WTC11 (cell line): ENCODE data around the gene TSPAN17. TPM values are rescaled to one million over a fixed set of nuclear protein-coding genes. Genes with fewer than 3 reads are reported as not detected.

ENCODE experiments used
- ATAC-seq: fragments of 200-7000 bp; cut with Tn5 transposase; 2 replicates; pipeline ENCODE4 v1.10.0; 2021; ENCODE audit warnings: mild to moderate bottlenecking, moderate library complexity
- CTCF ChIA-PET: fragments of 300-600 bp; sonication (Branson Sonifier 250); formaldehyde crosslinking; loops from one replicate; lab custom pipeline; 2021; ENCODE audit warnings: antibody characterized with exemption; lab: Charles Lee
- POLR2A ChIA-PET: fragments of 350-600 bp; sonication (Branson Sonifier 250); formaldehyde crosslinking; loops from one replicate; lab custom pipeline; 2021; ENCODE audit warnings: antibody characterized with exemption; lab: Charles Lee
- DNase-seq: peaks from one replicate; pipeline ENCODE4 v3.0.0; 2021; ENCODE audit warnings: low spot score
- H3K27ac Mint-ChIP-seq: 2 replicates; pipeline ENCODE4 v1.8.0; 2021; ENCODE audit warnings: mixed read lengths
- H3K27me3 Mint-ChIP-seq: 2 replicates; pipeline ENCODE4 v1.8.0; 2021; ENCODE audit warnings: low read depth, mild to moderate bottlenecking, moderate library complexity, mixed read lengths
- H3K36me3 Mint-ChIP-seq: 2 replicates; pipeline ENCODE4 v1.8.0; 2021; ENCODE audit warnings: mixed read lengths
- H3K4me1 Mint-ChIP-seq: 2 replicates; pipeline ENCODE4 v1.8.0; 2022; ENCODE audit warnings: mixed read lengths
- H3K4me3 Mint-ChIP-seq: 2 replicates; pipeline ENCODE4 v1.8.0; 2021; ENCODE audit warnings: mild to moderate bottlenecking, moderate library complexity, mixed read lengths
- H3K9me3 Mint-ChIP-seq: 2 replicates; pipeline ENCODE4 v1.8.0; 2021; ENCODE audit warnings: mixed read lengths
- ESRRA ChIP-seq: sonication (generic); formaldehyde crosslinking; IDR thresholded peaks from 2 replicates; pipeline ENCODE4 v1.8.1; 2022; ENCODE audit warnings: mild to moderate bottlenecking, missing genetic modification reagents, borderline replicate concordance
- FOXJ3 ChIP-seq: sonication (generic); formaldehyde crosslinking; IDR thresholded peaks from 2 replicates; pipeline ENCODE4 v1.9.0; 2021; ENCODE audit warnings: missing genetic modification reagents, mild to moderate bottlenecking, borderline replicate concordance
- HMGA2 ChIP-seq: fragments of 250-450 bp; sonication (Bioruptor Pico); IDR thresholded peaks from 2 replicates; pipeline ENCODE4 v1.4.0; 2021; ENCODE audit warnings: mild to moderate bottlenecking, moderate library complexity
- HMGXB4 ChIP-seq: sonication (generic); formaldehyde crosslinking; IDR thresholded peaks from 2 replicates; pipeline ENCODE4 v1.8.1; 2023; ENCODE audit warnings: mild to moderate bottlenecking, moderate library complexity, missing genetic modification reagents
- MXD4 ChIP-seq: fragments of 250-450 bp; sonication (Bioruptor Pico); IDR thresholded peaks from 2 replicates; pipeline ENCODE4 v1.8.0; 2021; ENCODE audit warnings: mild to moderate bottlenecking, moderate library complexity, borderline replicate concordance
- MYBL2 ChIP-seq: sonication (generic); formaldehyde crosslinking; IDR thresholded peaks from 2 replicates; pipeline ENCODE4 v1.8.1; 2023; ENCODE audit warnings: mild to moderate bottlenecking, moderate library complexity, missing genetic modification reagents
- NFE2L1 ChIP-seq: sonication (generic); formaldehyde crosslinking; IDR thresholded peaks from 2 replicates; pipeline ENCODE4 v1.8.1; 2023; ENCODE audit warnings: missing genetic modification reagents
- NR3C1 ChIP-seq: sonication (generic); formaldehyde crosslinking; conservative IDR thresholded peaks from 2 replicates; pipeline ENCODE4 v1.8.1; 2023; ENCODE audit warnings: low read depth, mild to moderate bottlenecking, missing genetic modification reagents
- PRRX2 ChIP-seq: fragments of 250-450 bp; sonication (Bioruptor Pico); IDR thresholded peaks from 2 replicates; pipeline ENCODE4 v1.8.0; 2021; ENCODE audit warnings: mild to moderate bottlenecking
- SMAD4 ChIP-seq: sonication (generic); formaldehyde crosslinking; IDR thresholded peaks from 2 replicates; pipeline ENCODE4 v1.8.0; 2022; ENCODE audit warnings: mild to moderate bottlenecking, missing genetic modification reagents
- TEAD1 ChIP-seq: sonication (generic); formaldehyde crosslinking; IDR thresholded peaks from 2 replicates; pipeline ENCODE4 v1.8.0; 2022; ENCODE audit warnings: mild to moderate bottlenecking, missing genetic modification reagents
- TEAD4 ChIP-seq: sonication (generic); formaldehyde crosslinking; IDR thresholded peaks from 2 replicates; pipeline ENCODE4 v1.8.0; 2022; ENCODE audit warnings: mild to moderate bottlenecking, missing genetic modification reagents
- TP53 ChIP-seq: sonication (generic); formaldehyde crosslinking; IDR thresholded peaks from 2 replicates; pipeline ENCODE4 v1.8.1; 2023; ENCODE audit warnings: mild to moderate bottlenecking, missing genetic modification reagents
- ZNF121 ChIP-seq: sonication (generic); formaldehyde crosslinking; IDR thresholded peaks from 2 replicates; pipeline ENCODE4 v1.8.0; 2023; ENCODE audit warnings: missing genetic modification reagents
- ZNF219 ChIP-seq: sonication (generic); formaldehyde crosslinking; IDR thresholded peaks from 2 replicates; pipeline ENCODE4 v1.8.0; 2023; ENCODE audit warnings: missing genetic modification reagents, mild to moderate bottlenecking, borderline replicate concordance
- ZNF232 ChIP-seq: sonication (generic); formaldehyde crosslinking; IDR thresholded peaks from 2 replicates; pipeline ENCODE4 v1.8.0; 2022; ENCODE audit warnings: mild to moderate bottlenecking, missing genetic modification reagents
- ZNF396 ChIP-seq: fragments of 250-450 bp; sonication (Bioruptor Pico); IDR thresholded peaks from 2 replicates; pipeline ENCODE4 v1.8.0; 2021; ENCODE audit warnings: mild to moderate bottlenecking, moderate library complexity, borderline replicate concordance
- ZNF423 ChIP-seq: fragments of 250-450 bp; sonication (Bioruptor Pico); IDR thresholded peaks from 2 replicates; pipeline ENCODE4 v2.1.2; 2022; ENCODE audit warnings: mild to moderate bottlenecking, moderate library complexity
- total RNA-seq: library from RNA; stranded (reverse); gene quantifications from 3 replicates; pipeline ENCODE4 v1.2.3, GENCODE V29; 2021
- TF ChIP-seq, protein P1 (sequence below): fragments of 200-600 bp; IDR thresholded peaks from 2 replicates; pipeline ENCODE4 v1.8.0; 2022; ENCODE audit warnings: antibody characterized with exemption
- TF ChIP-seq, protein P2 (sequence below): fragments of 250-450 bp; sonication (Bioruptor Pico); IDR thresholded peaks from 2 replicates; pipeline ENCODE4 v1.9.0; 2021; ENCODE audit warnings: mild to moderate bottlenecking, borderline replicate concordance

The TSPAN17 gene
- total RNA-seq, 1 experiment from 2014 or later: 47.8 TPM

DNA sequence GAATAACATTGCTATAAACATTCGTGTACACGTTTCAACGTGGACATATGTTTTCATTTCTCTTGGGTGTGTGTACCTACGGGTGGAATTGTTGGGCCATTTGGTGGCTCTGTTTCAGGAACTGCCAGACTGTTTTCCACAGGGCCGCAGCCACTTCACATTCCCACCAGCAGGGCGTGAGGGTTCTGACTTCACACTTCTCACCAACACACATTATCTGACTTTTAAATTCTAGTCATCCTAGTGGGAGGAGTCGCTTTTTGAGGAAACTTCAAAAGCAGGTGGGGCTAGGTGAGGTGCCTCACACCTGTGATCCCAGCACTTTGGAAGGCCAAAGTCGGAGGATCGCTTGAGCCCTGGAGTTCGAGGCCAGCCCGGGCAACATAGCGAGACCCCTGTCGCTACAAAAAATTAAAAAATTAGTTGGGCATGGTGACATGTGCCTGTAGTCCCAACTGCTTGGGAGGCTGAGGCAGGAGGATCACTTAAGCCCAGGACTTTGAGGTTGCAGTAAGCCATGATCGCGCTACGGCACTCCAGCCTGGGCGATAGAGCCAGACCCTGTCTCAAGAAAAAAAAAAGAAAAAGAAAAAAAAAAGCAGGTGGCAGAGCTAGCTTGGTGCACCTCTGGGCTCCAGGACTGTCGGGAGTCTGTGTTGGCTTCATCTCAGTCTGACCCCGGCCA, 28.5 kb downstream of the TSPAN17 start:
- no peak overlapping the region for H3K4me3 Mint-ChIP-seq
- ChIA-PET CTCF (interaction anchor here (0.7 to 5.4 kb wide), 10 partner anchors 8 to 118 kb away, joined by 3 to 60 read pairs (median 4); no protein-coding TSS in a partner anchor), POLR2A (interaction anchor here (1.0 kb wide), 1 partner anchor 15 kb away, joined by 3 read pairs; no protein-coding TSS in a partner anchor)
- H3K9me3 Mint-ChIP-seq: no peaks in the 10 kb centered on the region
- no peaks in the 10 kb centered on the region for H3K36me3 Mint-ChIP-seq
- DNase-seq (peak; percentile 72), ATAC-seq (peak; percentile 51)
- H3K27me3 Mint-ChIP-seq: peaks cover 9% of the 10 kb centered on the region
- peak overlapping the region; percentile 67 for H3K27ac Mint-ChIP-seq
- TF ChIP-seq, protein P1, sequence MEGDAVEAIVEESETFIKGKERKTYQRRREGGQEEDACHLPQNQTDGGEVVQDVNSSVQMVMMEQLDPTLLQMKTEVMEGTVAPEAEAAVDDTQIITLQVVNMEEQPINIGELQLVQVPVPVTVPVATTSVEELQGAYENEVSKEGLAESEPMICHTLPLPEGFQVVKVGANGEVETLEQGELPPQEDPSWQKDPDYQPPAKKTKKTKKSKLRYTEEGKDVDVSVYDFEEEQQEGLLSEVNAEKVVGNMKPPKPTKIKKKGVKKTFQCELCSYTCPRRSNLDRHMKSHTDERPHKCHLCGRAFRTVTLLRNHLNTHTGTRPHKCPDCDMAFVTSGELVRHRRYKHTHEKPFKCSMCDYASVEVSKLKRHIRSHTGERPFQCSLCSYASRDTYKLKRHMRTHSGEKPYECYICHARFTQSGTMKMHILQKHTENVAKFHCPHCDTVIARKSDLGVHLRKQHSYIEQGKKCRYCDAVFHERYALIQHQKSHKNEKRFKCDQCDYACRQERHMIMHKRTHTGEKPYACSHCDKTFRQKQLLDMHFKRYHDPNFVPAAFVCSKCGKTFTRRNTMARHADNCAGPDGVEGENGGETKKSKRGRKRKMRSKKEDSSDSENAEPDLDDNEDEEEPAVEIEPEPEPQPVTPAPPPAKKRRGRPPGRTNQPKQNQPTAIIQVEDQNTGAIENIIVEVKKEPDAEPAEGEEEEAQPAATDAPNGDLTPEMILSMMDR: peak; percentile 51; the same call in 1 of the 2 replicates
- no peak for TF ChIP-seq ESRRA (CRISPR knock-in tag)
- TF ChIP-seq ZNF423 (CRISPR knock-in tag): no peak
- no peak for TF ChIP-seq NFE2L1
- no peak for TF ChIP-seq SMAD4 (CRISPR knock-in tag)
- no peak for TF ChIP-seq HMGA2 (CRISPR knock-in tag)
- TF ChIP-seq HMGXB4 (CRISPR knock-in tag): no peak
- TF ChIP-seq ZNF219 (CRISPR knock-in tag): no peak
- TF ChIP-seq ZNF232: no peak
- peak; percentile 55; the same call in 1 of the 2 replicates for TF ChIP-seq TEAD1 (CRISPR knock-in tag)
- peak; percentile 92; the same call in 1 of the 2 replicates for TF ChIP-seq ZNF121 (CRISPR knock-in tag)
- peak; percentile 81; the same call in 1 of the 2 replicates for TF ChIP-seq TEAD4 (CRISPR knock-in tag)
- no peak for TF ChIP-seq FOXJ3 (CRISPR knock-in tag)
- H3K4me1 Mint-ChIP-seq: peaks cover 37% of the 10 kb centered on the region

DNA sequence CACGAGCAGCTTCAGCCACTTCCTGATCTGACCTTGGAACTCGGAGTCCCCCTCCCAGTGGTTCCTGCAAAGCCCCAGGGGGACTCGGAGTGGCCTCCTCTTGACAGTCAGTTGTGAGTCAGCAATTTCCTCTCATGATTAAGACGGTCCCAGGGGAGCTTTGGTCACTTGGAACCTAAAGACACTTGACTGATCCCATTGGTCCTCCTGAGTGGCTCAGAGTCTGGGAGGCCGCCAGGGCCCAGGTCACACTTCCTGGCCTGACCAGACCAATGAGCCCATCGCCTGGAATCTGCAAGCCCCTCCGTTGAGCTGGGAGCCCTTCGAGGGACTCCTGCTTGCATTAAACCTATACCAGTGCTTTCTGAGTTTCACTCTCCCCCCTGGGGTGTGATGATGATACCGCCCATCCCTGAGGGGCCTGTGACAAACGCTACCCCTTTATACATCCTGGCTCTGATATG, 29.1 kb downstream of the TSPAN17 start:
- Mint-ChIP-seq H3K4me1 (peaks cover 33% of the 10 kb centered on the region), H3K27me3 (peaks cover 8% of the 10 kb centered on the region), H3K9me3 (no peaks in the 10 kb centered on the region), H3K36me3 (no peaks in the 10 kb centered on the region), H3K4me3 (no peak overlapping the region), H3K27ac (no peak overlapping the region)
- DNase-seq: no peak
- ChIA-PET CTCF (interaction anchor here (0.7 to 5.4 kb wide), 9 partner anchors 9 to 118 kb away, joined by 3 to 60 read pairs (median 5); no protein-coding TSS in a partner anchor), POLR2A (interaction anchor here (1.0 kb wide), 1 partner anchor 16 kb away, joined by 3 read pairs; no protein-coding TSS in a partner anchor)
- no peak for ATAC-seq
- TF ChIP-seq PRRX2 (CRISPR knock-in tag) (no peak), MYBL2 (CRISPR knock-in tag) (no peak)

DNA sequence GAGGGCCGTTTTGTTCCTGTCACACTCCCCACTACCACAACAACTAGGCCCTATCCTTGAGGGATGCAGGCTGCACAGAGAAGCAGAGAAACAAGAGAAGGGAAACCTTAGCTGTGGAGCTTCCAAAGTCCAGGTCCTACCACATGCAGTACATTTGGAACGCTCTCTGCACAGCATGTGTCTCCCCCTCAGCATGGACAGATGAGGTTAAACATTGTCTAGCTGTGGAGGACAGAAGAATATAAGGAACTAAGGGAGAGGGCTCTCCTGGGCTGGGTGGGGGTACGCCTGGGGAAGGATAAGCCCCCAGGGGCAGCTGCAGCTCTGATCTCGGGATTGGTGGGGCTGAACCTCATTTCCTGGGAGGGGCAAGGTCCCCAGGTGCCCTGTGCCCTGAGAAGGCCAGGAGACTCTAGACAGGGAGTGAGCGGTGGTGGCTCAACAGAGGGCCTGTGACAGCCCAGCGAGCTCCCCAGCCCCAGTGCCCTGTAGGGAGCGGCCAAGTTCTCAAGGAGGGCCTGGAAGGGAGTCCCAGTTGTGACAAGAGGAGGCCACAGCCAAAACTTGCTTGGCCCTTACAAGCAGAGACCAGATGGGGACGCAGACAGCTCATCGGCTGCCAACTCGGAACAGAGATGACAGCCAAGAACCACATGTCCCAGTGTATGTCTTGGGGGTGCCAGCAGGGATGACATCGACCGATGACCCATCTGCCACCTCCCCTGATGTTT, 30.1 kb downstream of the TSPAN17 start:
- no peak for ATAC-seq
- no peak for DNase-seq
- POLR2A ChIA-PET: no interaction called here
- Mint-ChIP-seq H3K27ac (no peak overlapping the region), H3K27me3 (peaks cover 6% of the 10 kb centered on the region), H3K36me3 (no peaks in the 10 kb centered on the region), H3K4me3 (no peak overlapping the region), H3K4me1 (peaks cover 24% of the 10 kb centered on the region), H3K9me3 (no peaks in the 10 kb centered on the region)
- CTCF ChIA-PET: interaction anchor here (0.5 to 5.6 kb wide), 11 partner anchors 10 to 806 kb away, joined by 3 to 55 read pairs (median 4); partner anchors contain the start of gene CPLX2
- no peak for TF ChIP-seq MXD4
- no peak for TF ChIP-seq TP53 (CRISPR knock-in tag)
- no peak for TF ChIP-seq HMGA2 (CRISPR knock-in tag)
- TF ChIP-seq ZNF396: no peak
- TF ChIP-seq NR3C1: no peak
- TF ChIP-seq, protein P2, sequence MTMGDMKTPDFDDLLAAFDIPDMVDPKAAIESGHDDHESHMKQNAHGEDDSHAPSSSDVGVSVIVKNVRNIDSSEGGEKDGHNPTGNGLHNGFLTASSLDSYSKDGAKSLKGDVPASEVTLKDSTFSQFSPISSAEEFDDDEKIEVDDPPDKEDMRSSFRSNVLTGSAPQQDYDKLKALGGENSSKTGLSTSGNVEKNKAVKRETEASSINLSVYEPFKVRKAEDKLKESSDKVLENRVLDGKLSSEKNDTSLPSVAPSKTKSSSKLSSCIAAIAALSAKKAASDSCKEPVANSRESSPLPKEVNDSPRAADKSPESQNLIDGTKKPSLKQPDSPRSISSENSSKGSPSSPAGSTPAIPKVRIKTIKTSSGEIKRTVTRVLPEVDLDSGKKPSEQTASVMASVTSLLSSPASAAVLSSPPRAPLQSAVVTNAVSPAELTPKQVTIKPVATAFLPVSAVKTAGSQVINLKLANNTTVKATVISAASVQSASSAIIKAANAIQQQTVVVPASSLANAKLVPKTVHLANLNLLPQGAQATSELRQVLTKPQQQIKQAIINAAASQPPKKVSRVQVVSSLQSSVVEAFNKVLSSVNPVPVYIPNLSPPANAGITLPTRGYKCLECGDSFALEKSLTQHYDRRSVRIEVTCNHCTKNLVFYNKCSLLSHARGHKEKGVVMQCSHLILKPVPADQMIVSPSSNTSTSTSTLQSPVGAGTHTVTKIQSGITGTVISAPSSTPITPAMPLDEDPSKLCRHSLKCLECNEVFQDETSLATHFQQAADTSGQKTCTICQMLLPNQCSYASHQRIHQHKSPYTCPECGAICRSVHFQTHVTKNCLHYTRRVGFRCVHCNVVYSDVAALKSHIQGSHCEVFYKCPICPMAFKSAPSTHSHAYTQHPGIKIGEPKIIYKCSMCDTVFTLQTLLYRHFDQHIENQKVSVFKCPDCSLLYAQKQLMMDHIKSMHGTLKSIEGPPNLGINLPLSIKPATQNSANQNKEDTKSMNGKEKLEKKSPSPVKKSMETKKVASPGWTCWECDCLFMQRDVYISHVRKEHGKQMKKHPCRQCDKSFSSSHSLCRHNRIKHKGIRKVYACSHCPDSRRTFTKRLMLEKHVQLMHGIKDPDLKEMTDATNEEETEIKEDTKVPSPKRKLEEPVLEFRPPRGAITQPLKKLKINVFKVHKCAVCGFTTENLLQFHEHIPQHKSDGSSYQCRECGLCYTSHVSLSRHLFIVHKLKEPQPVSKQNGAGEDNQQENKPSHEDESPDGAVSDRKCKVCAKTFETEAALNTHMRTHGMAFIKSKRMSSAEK (CRISPR knock-in tag): no peak
